ENCODE measurements around the gene SPATA31A1.
"Not testable (repeated sequence)": the region's sequence is repeated elsewhere in the genome, so short reads cannot be mapped to it uniquely, and the experiment has no call there.

Gene SPATA31A1

DNA sequence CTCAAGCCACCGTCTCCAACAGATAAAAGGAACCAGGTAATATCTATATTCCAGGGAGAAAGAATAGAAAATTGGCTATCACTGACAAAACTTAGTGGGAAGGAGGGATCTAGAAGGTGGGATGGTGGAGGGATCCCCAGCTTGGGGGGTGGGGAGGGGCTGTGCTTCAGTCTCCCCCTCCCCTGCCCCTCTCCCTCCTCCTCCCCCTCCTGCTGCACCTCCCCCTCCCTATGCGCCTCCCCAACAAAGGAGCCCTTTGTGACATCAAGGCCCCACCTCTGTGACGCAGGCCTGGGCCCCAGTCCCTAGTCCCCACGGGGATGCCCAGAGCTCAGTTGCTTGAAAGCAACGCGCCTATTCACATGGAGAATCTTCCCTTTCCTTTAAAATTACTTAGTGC is at the start of gene SPATA31A1:
TSS of gene SPATA31A1 (plus strand) at position 301 of the 400 bp plus-strand sequence. CDS start at position 363, 62 bp downstream.
- DNase-seq (ENCODE audit: low spot score): not testable (repeated sequence)

DNA sequence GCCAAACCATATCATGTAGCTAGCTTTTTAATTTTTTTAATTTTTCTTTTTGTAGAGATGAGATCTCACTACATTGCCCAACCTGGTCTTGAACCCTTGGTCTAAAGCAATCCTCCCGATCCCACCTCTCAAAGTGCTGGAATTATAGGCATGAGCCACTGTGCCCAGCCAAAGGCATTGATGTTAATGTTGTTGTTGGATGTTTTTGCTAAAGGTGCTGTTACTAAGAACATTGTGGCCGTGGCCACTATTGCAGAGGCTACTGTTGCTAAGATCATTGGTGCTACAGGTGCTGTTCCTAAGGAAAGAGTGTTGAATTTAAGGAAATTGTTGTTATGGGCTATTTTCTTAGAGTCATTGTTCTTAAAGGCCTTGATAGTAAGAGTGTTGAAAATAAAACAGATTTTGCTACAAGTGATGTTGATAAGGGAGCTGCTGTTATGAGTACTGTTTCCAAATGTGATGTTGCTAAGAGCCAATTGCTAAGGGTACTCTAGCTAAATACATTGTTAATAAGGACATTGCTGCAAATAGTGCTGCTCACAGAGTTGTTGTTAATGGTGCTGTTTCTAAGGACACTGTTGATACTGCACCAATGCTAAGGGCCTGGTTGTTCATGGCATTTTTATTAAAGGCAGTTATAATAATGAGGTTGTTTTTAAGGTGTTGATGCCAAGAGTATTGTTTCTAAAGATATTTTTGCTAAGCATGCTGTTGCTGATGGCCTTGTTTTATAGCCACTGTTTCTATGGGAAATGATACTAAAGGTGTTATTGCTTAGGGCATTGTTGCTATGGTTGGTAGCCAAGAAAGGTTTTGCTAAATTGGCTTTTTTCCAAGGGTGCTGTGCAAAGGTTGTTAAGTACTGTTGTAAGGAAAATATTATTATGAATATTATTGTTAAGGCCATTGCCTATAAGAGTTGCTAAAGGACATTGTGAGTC is 52.1 kb downstream of the SPATA31A1 start:
- not testable (repeated sequence) for DNase-seq (ENCODE audit: low spot score)

DNA sequence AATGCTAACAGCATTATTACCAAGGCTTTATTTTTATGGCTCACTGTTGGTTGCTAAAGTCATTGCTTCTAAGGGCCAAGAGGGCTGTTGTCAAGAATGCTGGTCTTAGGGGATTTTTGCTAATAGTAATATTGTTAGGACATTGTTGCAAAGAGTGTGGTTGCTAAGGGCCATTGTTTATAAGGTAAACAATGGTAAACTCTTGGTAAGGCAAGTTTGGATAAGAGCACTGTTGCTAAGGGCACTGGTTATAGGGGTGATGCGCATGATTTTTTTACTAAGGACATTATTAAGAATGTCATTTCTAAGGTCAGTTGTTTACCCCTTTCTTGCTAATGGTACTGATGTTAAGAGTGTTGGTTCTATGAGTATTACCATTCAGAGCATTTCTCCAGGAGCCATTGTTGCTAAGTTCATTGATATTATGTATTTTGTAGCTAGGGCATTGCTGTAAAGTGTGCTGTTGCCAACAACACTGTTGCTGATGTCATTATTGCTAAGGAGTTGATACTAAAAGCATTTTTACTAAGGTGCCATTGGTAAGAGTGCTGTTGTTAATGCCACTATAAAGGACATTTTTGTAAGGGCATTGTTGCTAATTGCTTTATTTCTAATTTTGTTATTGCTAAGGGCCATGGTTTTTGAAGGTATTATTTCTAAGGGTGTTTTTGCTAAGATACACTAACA is 55.9 kb downstream of the SPATA31A1 start:
- not testable (repeated sequence) for DNase-seq (ENCODE audit: low spot score)
